K562 (cell line): ENCODE data around the gene RNPEP. TPM values are rescaled to one million over a fixed set of nuclear protein-coding genes. Genes with fewer than 3 reads are reported as not detected.

ENCODE experiments used
- ATAC-seq: fragments of 200-7000 bp; cut with Tn5 transposase; 3 replicates; pipeline ENCODE4 v1.9.1; 2020; ENCODE audit warnings: moderate library complexity
- BruUV-seq: library from RNA; stranded (reverse); fragments of 400-500 nt; replicated peaks from 2 replicates; lab custom pipeline; 2021; lab: Mats Ljungman, UMichigan
- CTCF ChIA-PET: fragments of 300-600 bp; formaldehyde crosslinking; extraction: SDS; loops from one replicate; lab custom pipeline; 2021; ENCODE audit warnings: low intra/inter-chr PET ratio; lab: Yijun Ruan, JAX
- POLR2A ChIA-PET: fragments of 300-600, 350-650 bp; sonication (Branson Sonifier 250); formaldehyde crosslinking; extraction: SDS; loops from one replicate; lab custom pipeline; 2021; ENCODE audit warnings: antibody characterized with exemption, inconsistent platforms; lab: Yijun Ruan, JAX
- DNase-seq, 4 experiments: peaks; one replicate each; pipeline versions ENCODE4 v3.0.0 to v3.0.0-alpha.2; 2011 to 2018; ENCODE audit warnings: low spot score in 3 of 4, mixed read lengths in 3 of 4; ENCODE audit errors: extremely low read depth in 1 of 4
- FAIRE-seq: peaks from 2 replicates; lab custom pipeline; 2011; peaks lifted over from hg19 to GRCh38; lab: Jason Lieb, UNC
- H2AFZ ChIP-seq: 2 replicates; pipeline ENCODE4 v1.6.0; 2011; ENCODE audit warnings: low read depth, low read length, control low read depth, inconsistent platforms
- H3K27ac ChIP-seq: fragments of 200-600 bp; 3 replicates; pipeline ENCODE4 v1.8.0; 2011; ENCODE audit warnings: low read depth, mild to moderate bottlenecking, control low read depth, inconsistent platforms, low read length, moderate library complexity, mixed read lengths; ENCODE audit errors: extremely low read depth
- H3K27me3 ChIP-seq, 2 experiments: fragments of 300-600 bp in 1 of 2; 2 replicates in 1 of 2; 3 replicates in 1 of 2; pipeline versions ENCODE4 v1.6.0 to v1.8.0; 2011; ENCODE audit warnings: inconsistent platforms in 2 of 2, low read length in 2 of 2, mild to moderate bottlenecking in 1 of 2, mixed read lengths in 1 of 2, moderate library complexity in 1 of 2; ENCODE audit not compliant: control insufficient read depth in 2 of 2, insufficient read depth in 2 of 2
- H3K36me3 ChIP-seq: fragments of 300-600 bp; 3 replicates; pipeline ENCODE4 v1.8.0; 2011; ENCODE audit warnings: mild to moderate bottlenecking, low read length, inconsistent platforms; ENCODE audit not compliant: control insufficient read depth, insufficient read depth
- H3K4me1 ChIP-seq, 2 experiments: fragments of 200-600 bp in 1 of 2; replicated peaks in 1 of 2; 2 replicates in 1 of 2; 3 replicates in 1 of 2; pipeline versions ENCODE4 v1.5.1 to v1.8.0; 2011; ENCODE audit warnings: inconsistent platforms in 2 of 2, low read length in 2 of 2, mild to moderate bottlenecking in 1 of 2, mixed read lengths in 1 of 2, moderate library complexity in 1 of 2; ENCODE audit not compliant: control insufficient read depth in 2 of 2, insufficient read depth in 2 of 2
- H3K4me2 ChIP-seq: 2 replicates; pipeline ENCODE4 v1.6.1; 2011; ENCODE audit warnings: low read length, control low read depth, inconsistent platforms, mixed read lengths; ENCODE audit not compliant: insufficient read depth
- H3K4me3 ChIP-seq: fragments of 200-600 bp; sonication (generic), shearing (Covaris generic); 2 replicates; pipeline ENCODE4 v1.5.1; 2016; ENCODE audit warnings: control low read depth, inconsistent platforms
- H3K79me2 ChIP-seq: fragments of 200-600 bp; 3 replicates; pipeline ENCODE4 v1.8.0; 2011; ENCODE audit warnings: low read length, inconsistent platforms; ENCODE audit not compliant: control insufficient read depth, insufficient read depth
- H3K9ac ChIP-seq, 2 experiments: 2 replicates each; pipeline versions ENCODE4 v1.6.0 to v1.6.1; 2011; ENCODE audit warnings: low read depth in 2 of 2, low read length in 2 of 2, control low read depth in 1 of 2, inconsistent platforms in 1 of 2, mild to moderate bottlenecking in 1 of 2, mixed read lengths in 1 of 2; ENCODE audit not compliant: insufficient read depth in 1 of 2
- H3K9me1 ChIP-seq: one replicate; pipeline ENCODE4 v1.6.0; 2011; ENCODE audit warnings: inconsistent platforms, mild to moderate bottlenecking, low read length, moderate library complexity; ENCODE audit not compliant: control insufficient read depth, insufficient read depth
- H3K9me3 ChIP-seq: replicated peaks from 2 replicates; pipeline ENCODE4 v1.5.1; 2011; ENCODE audit warnings: low read depth, low read length, inconsistent platforms; ENCODE audit not compliant: control insufficient read depth, insufficient read depth
- H4K20me1 ChIP-seq: replicated peaks from 2 replicates; pipeline ENCODE4 v1.6.1; 2011; ENCODE audit warnings: low read length, inconsistent platforms, mixed read lengths; ENCODE audit not compliant: control insufficient read depth, insufficient read depth
- BDP1 ChIP-seq: IDR thresholded peaks from 3 replicates; pipeline ENCODE4 v1.6.1; 2011; ENCODE audit not compliant: insufficient read length, insufficient read depth
- ETS2 ChIP-seq: IDR thresholded peaks from 2 replicates; pipeline ENCODE4 v1.6.1; 2016; ENCODE audit warnings: borderline replicate concordance, missing genetic modification characterization, mild to moderate bottlenecking, moderate library complexity, missing compliant biosample characterization; ENCODE audit not compliant: poor library complexity, severe bottlenecking
- HINFP ChIP-seq: fragments of 450-650 bp; conservative IDR thresholded peaks from 2 replicates; pipeline ENCODE4 v1.6.1; 2016; ENCODE audit warnings: missing genetic modification characterization, low read depth, mild to moderate bottlenecking, control low read depth, missing compliant biosample characterization
- MAFG ChIP-seq: fragments of 450-650 bp; conservative IDR thresholded peaks from 2 replicates; pipeline ENCODE4 v1.6.1; 2016; ENCODE audit warnings: missing genetic modification characterization, missing compliant biosample characterization
- MYNN ChIP-seq, 2 experiments: sonication (generic); formaldehyde crosslinking in 1 of 2; IDR thresholded peaks; 2 replicates each; pipeline versions ENCODE4 v1.5.0 to v1.6.1; 2016 to 2020; ENCODE audit warnings: antibody characterized with exemption in 1 of 2, missing genetic modification reagents in 1 of 2
- PRMT5 ChIP-seq: sonication (generic); formaldehyde crosslinking; IDR thresholded peaks from 2 replicates; pipeline ENCODE4 v1.5.0; 2020; ENCODE audit warnings: missing genetic modification reagents
- SREBF2 ChIP-seq: sonication (generic); formaldehyde crosslinking; IDR thresholded peaks from 2 replicates; pipeline ENCODE4 v1.4.0; 2020; ENCODE audit warnings: mild to moderate bottlenecking, missing genetic modification reagents
- THAP12 ChIP-seq: fragments of 250-450 bp; sonication (Bioruptor Pico); IDR thresholded peaks from 2 replicates; pipeline ENCODE4 v1.9.0; 2021; ENCODE audit warnings: mild to moderate bottlenecking, inconsistent platforms
- ZFP30 ChIP-seq: fragments of 250-450 bp; sonication (Bioruptor Pico); IDR thresholded peaks from 2 replicates; pipeline ENCODE4 v1.8.0; 2022; ENCODE audit warnings: moderate library complexity, mild to moderate bottlenecking, inconsistent platforms, borderline replicate concordance
- ZMIZ1 ChIP-seq, 2 experiments: fragments of 150-350 bp in 1 of 2; IDR thresholded peaks; 2 replicates each; pipeline ENCODE4 v1.6.1; 2012 to 2016; ENCODE audit warnings: low read depth in 2 of 2, low read length in 2 of 2, mild to moderate bottlenecking in 1 of 2, moderate library complexity in 1 of 2
- ZNF124 ChIP-seq: sonication (generic); formaldehyde crosslinking; IDR thresholded peaks from 2 replicates; pipeline ENCODE4 v1.8.1; 2022; ENCODE audit warnings: missing genetic modification reagents
- ZNF41 ChIP-seq: fragments of 250-450 bp; sonication (Bioruptor Pico); conservative IDR thresholded peaks from 2 replicates; pipeline ENCODE4 v1.4.0; 2020; ENCODE audit warnings: mild to moderate bottlenecking
- ZNF79 ChIP-seq: fragments of 250-450 bp; sonication (Bioruptor Pico); IDR thresholded peaks from 2 replicates; pipeline ENCODE4 v1.4.0; 2020; ENCODE audit warnings: low read depth, mild to moderate bottlenecking, moderate library complexity
- WGBS: fragments of 100-300 bp; shearing (Covaris generic); methylation state at CpG from one replicate; pipeline ENCODE4 v1.1.6; 2016; ENCODE audit warnings: low coverage, mixed read lengths; ENCODE audit not compliant: insufficient coverage; ENCODE audit errors: missing lambda C conversion rate; 5-methylcytosine and 5-hydroxymethylcytosine counted together
- in situ Hi-C: fragments of 300-500 bp; cut with MboI; formaldehyde crosslinking; loops from 4 replicates; pipeline ENCODE4 v1.15.0; 2018; ENCODE audit warnings: inconsistent platforms, mixed read lengths
- intact Hi-C: fragments of 100-400 bp; cut with micrococcal nuclease; formaldehyde crosslinking; loops from 2 replicates; pipeline ENCODE4 v1.14.2; 2022
- polyA plus RNA-seq, 8 experiments: library from polyadenylated mRNA; depleted of rRNA in 4 of 8; stranded (reverse) in 5 of 8; unstranded in 3 of 8; fragments of >200 nt; fragmentation: Nextera tagmentation in 2 of 8; fragmentation: Illumina TruSeq in 1 of 8; extraction: Ambion mirVana in 2 of 8; extraction: Trizol in 1 of 8; gene quantifications; 2 replicates each; pipeline versions ENCODE4 v1.2.1 to v1.2.3, GENCODE V29; 2011 to 2014; ENCODE audit warnings: inconsistent platforms in 1 of 8, missing spikeins in 1 of 8
- total RNA-seq, 7 experiments: library from RNA; depleted of rRNA in 6 of 7; stranded (reverse); fragments of >200 nt in 6 of 7; fragmentation: Illumina TruSeq in 2 of 7; extraction: Trizol in 2 of 7; gene quantifications; 2 replicates each; pipeline versions ENCODE4 v1.2.1 to v1.2.3, GENCODE V29; 2011 to 2021; ENCODE audit warnings: low replicate concordance in 1 of 7

The RNPEP gene
- total and polyA plus RNA-seq, 9 of the 15 experiments (the other 6 are each of a cell fraction or from before 2014, with no cell fraction given) = 27.5 to 131 (median 63.4) TPM

- POLR2A ChIA-PET = interaction anchor here (0.6 to 4.0 kb wide), 24 partner anchors 10 to 733 kb away, joined by 3 to 46 read pairs (median 4); partner anchors contain the start of genes LMOD1 and RNPEP
- 0 out of 2 replicates have a peak, but pooled peaks cover 2% of the 10 kb centered on the region for H4K20me1 ChIP-seq
- peaks cover 4% of the 10 kb centered on the region for H3K9me1 ChIP-seq
- peaks cover 12 to 13% of the 10 kb centered on the region in 2 experiments; a peak in 3 of 5 replicates for H3K4me1 ChIP-seq
- intact Hi-C loops = loop anchor here (2.0 kb wide), 2 partner anchors 14 to 38 kb away; no protein-coding TSS in a partner anchor
- peaks cover 54% of the 10 kb centered on the region for H3K79me2 ChIP-seq
- CTCF ChIA-PET = interaction anchor here (0.6 kb wide), 1 partner anchor 14 kb away, joined by 3 read pairs; no protein-coding TSS in a partner anchor
- H3K27me3 ChIP-seq = no peaks in the 10 kb centered on the region
- peak; percentile 96 to 100 (median 97) for DNase-seq
- H3K9ac ChIP-seq = peak within 1 kb of the TSS; percentile 97 to 99
- ATAC-seq = peak; percentile 100
- peak within 1 kb of the TSS; percentile 81 for H3K4me3 ChIP-seq
- H2AFZ ChIP-seq = peak within 1 kb of the TSS; percentile 96
- BruUV-seq = no TSS peak
- H3K9me3 ChIP-seq = no peaks in the 10 kb centered on the region
- FAIRE-seq = peak; percentile 99
- 1% methylated on average over 42 of the region's 43 CpGs for WGBS
- H3K27ac ChIP-seq = peak within 1 kb of the TSS; percentile 98
- in situ Hi-C loops = no loop called here
- peaks cover 42% of the 10 kb centered on the region for H3K36me3 ChIP-seq
- H3K4me2 ChIP-seq = peak within 1 kb of the TSS; percentile 100
- TF ChIP-seq ZFP30 = no peak
- TF ChIP-seq ZNF124 (CRISPR knock-in tag) = no peak
- no peak for TF ChIP-seq BDP1
- TF ChIP-seq ETS2 = no peak
- TF ChIP-seq MAFG (tag) = no peak
- TF ChIP-seq HINFP = peak; percentile 85
- TF ChIP-seq ZMIZ1 (IDR thresholded peaks at IDR 0.05; ENCODE audit: low read depth in 2 of 2, low read length in 2 of 2) = 0 out of 4 replicates have a peak, but pooled peaks of 1 of the 2 experiments have one; percentile 16
- TF ChIP-seq ZNF41 = no peak
- TF ChIP-seq SREBF2 (CRISPR knock-in tag) = no peak
- peak; percentile 67 for TF ChIP-seq MYNN (IDR thresholded peaks at IDR 0.05)
- TF ChIP-seq MYNN (CRISPR knock-in tag; IDR thresholded peaks at IDR 0.05) = no peak
- peak; percentile 92 for TF ChIP-seq THAP12 (CRISPR knock-in tag)
- TF ChIP-seq PRMT5 = no peak
- TF ChIP-seq ZNF79 (CRISPR knock-in tag) = no peak
These were observed 27.3 kb upstream of the RNPEP start, which contains the start of gene TIMM17A for GRCh38 chr1:201955009-201955728. Gene TIMM17A (plus strand): TSS chr1:201955503. CDS start chr1:201955527, 24 bp downstream.
